Stimulated activated effector memory CD8-positive, alpha-beta T cell treated with anti-CD3 and anti-CD28 coated beads, Interleukin-12 subunit alpha, Interleukin-12 subunit beta, amount 100 ng/mL, for 72 hours (primary cell): ENCODE data around the gene ZFHX3.

Experiments
- ATAC-seq: fragments of 150-1000 bp; cut with Tn5 transposase; 2 replicates; pipeline ENCODE4 v1.10.0; 2021
- DNase-seq, 2 donors: peaks; one replicate each; pipeline ENCODE4 v3.0.0; 2021 to 2022; ENCODE audit warnings: low spot score in 2 of 2
- H3K27ac Mint-ChIP-seq: one replicate; pipeline ENCODE4 v1.8.0; 2022; ENCODE audit warnings: mild to moderate bottlenecking, mixed read lengths
- H3K36me3 Mint-ChIP-seq: one replicate; pipeline ENCODE4 v1.8.0; 2022; ENCODE audit warnings: mild to moderate bottlenecking, mixed read lengths
- H3K4me1 Mint-ChIP-seq: one replicate; pipeline ENCODE4 v1.8.0; 2022; ENCODE audit warnings: mixed read lengths
- H3K4me3 Mint-ChIP-seq: one replicate; pipeline ENCODE4 v1.8.0; 2022; ENCODE audit warnings: mild to moderate bottlenecking, mixed read lengths
- H3K9me3 Mint-ChIP-seq: one replicate; pipeline ENCODE4 v1.8.0; 2022; ENCODE audit warnings: mixed read lengths

ZFHX3 gene

DNA sequence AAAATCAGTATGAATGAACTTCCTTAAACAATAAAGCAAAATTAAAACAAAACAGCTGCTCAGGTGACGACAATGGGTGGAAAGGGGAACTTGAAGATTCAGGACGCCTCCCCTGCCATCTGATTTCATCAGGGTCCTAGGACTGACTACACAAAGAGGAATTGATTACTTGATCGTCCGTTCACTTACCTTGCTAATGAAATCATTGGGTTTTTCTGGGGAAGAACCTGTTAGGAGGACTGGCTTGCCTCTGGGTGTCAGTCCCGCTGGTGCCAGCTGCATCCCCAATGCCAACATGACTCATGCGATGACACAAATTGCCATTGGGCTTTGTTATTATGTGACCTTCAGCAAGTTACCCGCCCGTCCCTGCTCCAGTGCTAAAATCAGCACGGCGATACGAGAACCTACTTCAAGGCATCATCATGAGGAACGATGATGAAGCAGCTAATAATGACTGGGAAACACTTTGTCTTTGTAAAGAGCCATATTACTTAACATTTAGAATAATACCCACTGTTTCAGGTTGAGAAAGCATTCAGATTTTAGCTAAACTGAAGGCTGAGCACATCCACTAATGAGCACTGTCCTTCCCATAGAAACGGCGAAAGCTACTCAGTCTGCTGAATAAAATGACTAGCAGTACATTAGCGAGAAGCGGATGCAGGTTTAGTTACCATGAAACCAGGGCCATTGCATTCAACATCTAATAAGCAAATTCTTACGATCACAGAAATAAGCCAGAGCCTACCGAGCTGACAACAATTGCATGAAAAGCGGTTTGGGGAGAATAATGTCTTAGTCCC, 139.4 kb downstream of the ZFHX3 start:
- H3K27ac Mint-ChIP-seq = no peak overlapping the region
- ATAC-seq (no peak), DNase-seq (no peak)
- H3K4me3 Mint-ChIP-seq = no peak overlapping the region
- no peaks in the 10 kb centered on the region for H3K4me1 Mint-ChIP-seq
- H3K36me3 Mint-ChIP-seq = no peaks in the 10 kb centered on the region
- no peaks in the 10 kb centered on the region for H3K9me3 Mint-ChIP-seq

DNA sequence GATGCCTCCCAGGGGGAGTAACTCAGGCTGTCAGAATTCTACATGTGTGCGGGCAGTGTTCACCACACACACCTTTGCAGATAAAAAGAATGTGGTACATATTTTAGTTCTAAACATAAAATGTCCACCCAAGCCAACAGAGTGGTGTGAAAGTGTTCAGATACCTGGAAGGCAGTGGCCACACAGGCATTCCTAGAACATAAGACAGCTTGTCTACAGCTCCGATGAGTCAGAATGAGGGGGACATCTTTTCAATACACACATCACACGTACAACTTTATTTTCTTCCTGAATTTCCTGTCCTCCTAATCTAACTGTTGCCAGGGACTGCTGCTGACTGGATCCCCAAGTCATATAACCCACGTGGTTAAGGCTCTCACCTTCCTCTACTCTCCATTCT, 142.3 kb downstream of the ZFHX3 start:
- Mint-ChIP-seq H3K4me1 (no peaks in the 10 kb centered on the region), H3K4me3 (no peak overlapping the region)
- ATAC-seq = no peak

GRCh38 chr16:72903176-72903575, 144.8 kb downstream of the ZFHX3 start:
- Mint-ChIP-seq H3K27ac (no peak overlapping the region), H3K4me1 (no peaks in the 10 kb centered on the region), H3K4me3 (no peak overlapping the region), H3K9me3 (no peaks in the 10 kb centered on the region), H3K36me3 (no peaks in the 10 kb centered on the region)
- DNase-seq (no peak), ATAC-seq (no peak)

More for the DNA sequence above, 142.3 kb downstream of the ZFHX3 start:
- no peaks in the 10 kb centered on the region for H3K9me3 Mint-ChIP-seq
- no peak for DNase-seq
- no peak overlapping the region for H3K27ac Mint-ChIP-seq
- H3K36me3 Mint-ChIP-seq = no peaks in the 10 kb centered on the region

DNA sequence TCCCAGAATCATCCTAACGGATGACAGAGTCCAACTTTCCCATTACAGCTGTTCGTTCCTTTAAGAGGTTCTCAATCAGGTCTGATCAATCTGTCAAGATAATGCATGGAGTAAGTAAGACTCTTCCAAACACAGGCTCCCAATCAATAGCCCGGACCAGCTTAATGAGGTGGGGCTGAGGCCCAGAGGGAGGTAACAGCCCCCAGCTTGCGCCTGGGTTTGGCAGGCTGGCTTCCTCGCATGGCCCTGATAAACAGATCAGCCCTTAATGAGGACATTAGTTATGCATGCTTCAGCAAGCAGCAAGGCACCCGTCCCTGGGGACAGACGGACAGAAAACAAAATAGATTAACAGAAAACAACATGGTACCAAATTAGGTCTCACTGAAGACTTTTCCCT, 145.7 kb downstream of the ZFHX3 start:
- H3K36me3 Mint-ChIP-seq = no peaks in the 10 kb centered on the region
- no peak overlapping the region for H3K27ac Mint-ChIP-seq
- DNase-seq (no peak), ATAC-seq (no peak)
- H3K4me3 Mint-ChIP-seq = no peak overlapping the region
- H3K9me3 Mint-ChIP-seq = no peaks in the 10 kb centered on the region
- H3K4me1 Mint-ChIP-seq = no peaks in the 10 kb centered on the region

DNA sequence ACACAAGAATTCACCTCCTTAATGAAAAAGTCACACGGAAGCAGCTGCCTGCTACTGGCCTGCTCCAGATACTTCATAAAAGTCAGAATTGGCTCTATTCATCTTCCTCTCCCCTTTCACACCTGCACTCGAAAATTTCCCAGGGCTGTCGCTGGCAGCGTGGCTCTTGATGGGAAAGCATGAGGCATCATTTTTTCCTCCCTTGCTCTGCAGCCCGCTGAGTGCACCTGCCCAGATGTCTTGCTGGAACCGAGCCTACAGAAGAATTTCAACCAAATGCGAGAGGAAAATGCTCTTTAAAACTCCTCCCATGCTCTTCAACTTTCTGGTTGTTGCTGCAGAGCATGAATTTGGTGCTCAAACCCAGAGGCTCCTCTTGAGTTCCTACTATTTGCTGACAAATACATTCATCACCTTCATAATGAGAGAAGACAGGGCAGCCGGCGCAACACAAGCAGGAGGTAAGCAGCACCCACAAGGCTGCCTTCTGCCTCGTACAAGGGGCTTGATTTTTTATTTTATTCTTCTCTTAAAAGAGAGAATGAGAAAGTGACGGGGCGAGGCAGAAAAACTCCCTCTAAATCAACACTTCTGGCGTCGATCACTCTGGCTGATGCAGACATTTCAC, 146.8 kb downstream of the ZFHX3 start:
- Mint-ChIP-seq H3K4me1 (no peaks in the 10 kb centered on the region), H3K27ac (no peak overlapping the region), H3K9me3 (no peaks in the 10 kb centered on the region), H3K4me3 (no peak overlapping the region), H3K36me3 (no peaks in the 10 kb centered on the region)
- DNase-seq (no peak), ATAC-seq (no peak)

GRCh38 chr16:72898216-72898825, 149.6 kb downstream of the ZFHX3 start:
- ATAC-seq (no peak), DNase-seq (no peak)
- no peaks in the 10 kb centered on the region for H3K36me3 Mint-ChIP-seq
- H3K27ac Mint-ChIP-seq = no peak overlapping the region
- no peak overlapping the region for H3K4me3 Mint-ChIP-seq
- H3K9me3 Mint-ChIP-seq = no peaks in the 10 kb centered on the region
- no peaks in the 10 kb centered on the region for H3K4me1 Mint-ChIP-seq

DNA sequence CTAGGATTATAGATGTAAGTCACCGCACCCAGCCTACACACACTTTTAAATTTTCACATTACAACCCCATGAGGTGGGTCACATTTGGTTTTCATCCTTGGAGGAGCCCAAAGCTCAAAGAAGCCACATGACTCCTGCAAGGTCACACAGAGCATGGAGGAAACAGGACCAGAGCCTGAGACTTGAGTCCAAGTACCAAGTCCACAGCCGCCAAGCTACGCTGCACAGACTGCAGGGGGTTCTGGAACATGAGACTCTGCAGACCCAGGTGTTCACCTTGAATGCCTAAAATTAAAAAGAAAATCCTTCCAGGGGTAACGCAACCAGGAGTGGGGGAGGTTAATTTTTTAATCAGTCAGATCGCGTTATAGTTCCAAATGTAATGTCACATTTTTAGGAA, 150.2 kb downstream of the ZFHX3 start:
- H3K9me3 Mint-ChIP-seq = no peaks in the 10 kb centered on the region

GRCh38 chr16:72896485-72897118, 151.3 kb downstream of the ZFHX3 start:
- ATAC-seq (no peak), DNase-seq (no peak)
- no peak overlapping the region for H3K4me3 Mint-ChIP-seq
- no peak overlapping the region for H3K27ac Mint-ChIP-seq
- H3K4me1 Mint-ChIP-seq = no peaks in the 10 kb centered on the region
- H3K9me3 Mint-ChIP-seq = no peaks in the 10 kb centered on the region
- H3K36me3 Mint-ChIP-seq = no peaks in the 10 kb centered on the region

More for the DNA sequence above, 150.2 kb downstream of the ZFHX3 start:
- Mint-ChIP-seq H3K27ac (no peak overlapping the region), H3K36me3 (no peaks in the 10 kb centered on the region), H3K4me1 (no peaks in the 10 kb centered on the region), H3K4me3 (no peak overlapping the region)
- no peak for ATAC-seq
- DNase-seq = no peak

GRCh38 chr16:72895951-72896350, 152.0 kb downstream of the ZFHX3 start:
- DNase-seq (no peak), ATAC-seq (no peak)
- Mint-ChIP-seq H3K27ac (no peak overlapping the region), H3K4me3 (no peak overlapping the region), H3K9me3 (no peaks in the 10 kb centered on the region), H3K4me1 (no peaks in the 10 kb centered on the region), H3K36me3 (no peaks in the 10 kb centered on the region)

GRCh38 chr16:72894293-72895151, 153.4 kb downstream of the ZFHX3 start:
- DNase-seq = no peak
- Mint-ChIP-seq H3K27ac (no peak overlapping the region), H3K9me3 (peaks cover 5% of the 10 kb centered on the region)

DNA sequence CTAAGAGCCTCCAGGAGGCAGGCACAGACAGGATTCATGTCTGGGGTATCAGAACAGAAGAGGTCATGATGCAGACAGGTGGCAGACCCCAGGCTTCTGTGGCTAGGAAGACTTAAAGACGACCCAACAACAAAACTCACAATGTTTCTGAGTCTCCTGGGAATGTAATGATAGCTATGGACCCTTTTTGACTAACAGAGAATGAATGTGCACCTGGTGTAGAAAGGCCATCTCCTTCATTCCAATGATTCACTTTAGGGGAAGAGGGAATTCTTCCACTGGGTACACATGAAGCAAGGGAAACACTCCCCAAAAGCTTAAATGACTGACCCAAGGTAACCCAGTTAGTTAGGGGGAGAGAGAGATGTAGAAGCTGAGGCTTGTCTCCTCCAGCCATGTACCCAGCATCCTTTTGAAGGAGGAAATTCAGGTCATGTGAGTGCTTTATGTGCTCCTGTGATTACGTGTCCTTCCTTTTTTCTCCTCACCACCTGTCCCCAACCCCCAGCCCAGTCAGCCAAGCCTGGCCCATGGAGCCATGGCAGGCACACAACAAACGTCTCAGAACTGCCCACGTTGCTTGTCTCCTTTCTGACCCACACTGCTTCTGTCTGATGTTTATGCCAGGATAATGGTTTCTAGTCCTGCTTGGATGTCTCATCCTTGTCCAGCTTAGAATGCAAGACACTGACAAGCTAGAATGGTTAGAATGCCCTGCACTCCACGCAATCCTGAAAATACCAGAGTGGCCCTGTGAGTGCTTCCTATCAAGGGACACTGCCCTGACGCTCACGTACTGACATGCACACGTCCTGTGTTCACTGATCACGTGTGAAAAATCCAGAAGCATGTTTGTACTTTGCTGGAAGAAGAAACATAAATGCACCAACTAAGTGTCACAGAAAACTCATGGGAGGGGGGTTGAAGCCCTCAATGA, 156.4 kb downstream of the ZFHX3 start:
- Mint-ChIP-seq H3K4me3 (no peak overlapping the region), H3K36me3 (no peaks in the 10 kb centered on the region), H3K9me3 (peaks cover 5% of the 10 kb centered on the region), H3K27ac (no peak overlapping the region), H3K4me1 (no peaks in the 10 kb centered on the region)
- ATAC-seq (no peak), DNase-seq (no peak)

More at GRCh38 chr16:72894293-72895151, 153.4 kb downstream of the ZFHX3 start:
- H3K36me3 Mint-ChIP-seq = no peaks in the 10 kb centered on the region
- no peaks in the 10 kb centered on the region for H3K4me1 Mint-ChIP-seq
- ATAC-seq = no peak
- H3K4me3 Mint-ChIP-seq = no peak overlapping the region

- peaks cover 7% of the 10 kb centered on the region for H3K9me3 Mint-ChIP-seq
- no peak overlapping the region for H3K27ac Mint-ChIP-seq
- ATAC-seq (no peak), DNase-seq (no peak)
- no peaks in the 10 kb centered on the region for H3K36me3 Mint-ChIP-seq
- H3K4me3 Mint-ChIP-seq = no peak overlapping the region
- H3K4me1 Mint-ChIP-seq = no peaks in the 10 kb centered on the region
Observed at GRCh38 chr16:72890587-72890986, 157.3 kb downstream of the ZFHX3 start.

- Mint-ChIP-seq H3K4me1 (no peaks in the 10 kb centered on the region), H3K4me3 (no peak overlapping the region), H3K9me3 (peaks cover 7% of the 10 kb centered on the region), H3K27ac (no peak overlapping the region), H3K36me3 (no peaks in the 10 kb centered on the region)
- no peak for ATAC-seq
- DNase-seq = no peak
Observed at GRCh38 chr16:72889616-72890582, 158.0 kb downstream of the ZFHX3 start.
